GM23338 (cell line): Measurements from ENCODE around the gene SIK2. TPM values are rescaled to one million over a fixed set of nuclear protein-coding genes. Genes with fewer than 3 reads are reported as not detected.

Experiments used
- ATAC-seq: fragments of 200-7000 bp; cut with Tn5 transposase; 3 replicates; pipeline ENCODE4 v1.9.1; 2020
- DNase-seq: peaks from one replicate; pipeline ENCODE4 v3.0.0-alpha.2; 2015; ENCODE audit warnings: low spot score
- H2AFZ ChIP-seq: fragments of 200-600 bp; sonication (generic); 2 replicates; pipeline ENCODE4 v1.8.0; 2016; ENCODE audit warnings: antibody characterized with exemption, mild to moderate bottlenecking, moderate library complexity
- H3F3A ChIP-seq: fragments of 200-600 bp; sonication (generic); replicated peaks from 2 replicates; pipeline ENCODE4 v1.8.0; 2017; ENCODE audit warnings: antibody characterized with exemption, mixed run types, low read depth
- H3K27ac ChIP-seq: fragments of 200-600 bp; sonication (generic); 2 replicates; pipeline ENCODE4 v1.6.1; 2016; ENCODE audit warnings: low read depth
- H3K27me3 ChIP-seq: fragments of 200-600 bp; sonication (generic); 2 replicates; pipeline ENCODE4 v1.8.0; 2016; ENCODE audit warnings: mild to moderate bottlenecking, mixed run types, moderate library complexity; ENCODE audit not compliant: insufficient read depth
- H3K36me3 ChIP-seq: fragments of 200-600 bp; sonication (generic); 2 replicates; pipeline ENCODE4 v1.8.0; 2016; ENCODE audit warnings: mild to moderate bottlenecking; ENCODE audit not compliant: insufficient read depth
- H3K4me1 ChIP-seq: fragments of 200-600 bp; sonication (generic); 2 replicates; pipeline ENCODE4 v1.8.0; 2016; ENCODE audit warnings: mild to moderate bottlenecking, moderate library complexity; ENCODE audit not compliant: insufficient read depth
- H3K4me2 ChIP-seq: fragments of 200-600 bp; sonication (generic); 2 replicates; pipeline ENCODE4 v1.7.1; 2017; ENCODE audit warnings: mixed run types
- H3K4me3 ChIP-seq: fragments of 200-600 bp; sonication (generic); 2 replicates; pipeline ENCODE4 v1.6.1; 2016; ENCODE audit warnings: mixed run types
- H3K79me2 ChIP-seq: fragments of 200-600 bp; sonication (generic); replicated peaks from 2 replicates; pipeline ENCODE4 v1.8.0; 2017; ENCODE audit warnings: mild to moderate bottlenecking; ENCODE audit not compliant: insufficient read depth
- H3K9me2 ChIP-seq: fragments of 200-600 bp; sonication (generic); 2 replicates; pipeline ENCODE4 v1.8.0; 2017; ENCODE audit not compliant: insufficient read depth
- H4K20me1 ChIP-seq: fragments of 200-600 bp; sonication (generic); replicated peaks from 2 replicates; pipeline ENCODE4 v1.8.0; 2017; ENCODE audit warnings: mild to moderate bottlenecking; ENCODE audit not compliant: insufficient read depth
- H3K27ac Mint-ChIP-seq: 2 replicates; pipeline ENCODE4 v1.8.0; 2020; ENCODE audit warnings: inconsistent platforms, mild to moderate bottlenecking, moderate library complexity, mixed read lengths
- H3K27me3 Mint-ChIP-seq: 3 replicates; pipeline ENCODE4 v1.8.0; 2022; ENCODE audit warnings: low read depth, mild to moderate bottlenecking, moderate library complexity, mixed read lengths, inconsistent platforms; ENCODE audit not compliant: insufficient read depth, poor library complexity
- H3K36me3 Mint-ChIP-seq: 3 replicates; pipeline ENCODE4 v1.8.0; 2021; ENCODE audit warnings: low read depth, mild to moderate bottlenecking, inconsistent platforms, moderate library complexity, mixed read lengths
- H3K4me1 Mint-ChIP-seq: 3 replicates; pipeline ENCODE4 v1.8.0; 2020; ENCODE audit warnings: mild to moderate bottlenecking, inconsistent platforms, mixed read lengths
- H3K4me3 Mint-ChIP-seq: 3 replicates; pipeline ENCODE4 v1.8.0; 2021; ENCODE audit warnings: moderate library complexity, mild to moderate bottlenecking, inconsistent platforms, mixed read lengths
- H3K9me3 Mint-ChIP-seq: 3 replicates; pipeline ENCODE4 v1.8.0; 2020; ENCODE audit warnings: moderate library complexity, mild to moderate bottlenecking, inconsistent platforms, mixed read lengths
- CREB1 ChIP-seq: fragments of 250-450 bp; sonication (Bioruptor Pico); IDR thresholded peaks from 2 replicates; pipeline ENCODE4 v1.5.0; 2020; ENCODE audit warnings: low read depth, mild to moderate bottlenecking, moderate library complexity
- EZH2phosphoT487 ChIP-seq: fragments of 200-600 bp; sonication (generic); IDR thresholded peaks from one replicate; pipeline ENCODE4 v1.8.1; 2018; ENCODE audit warnings: antibody characterized with exemption; ENCODE audit not compliant: unreplicated experiment
- NANOG ChIP-seq: IDR thresholded peaks from 2 replicates; pipeline ENCODE4 v1.6.1; 2016; ENCODE audit warnings: antibody characterized with exemption, borderline replicate concordance
- STAT1 ChIP-seq: IDR thresholded peaks from one replicate; pipeline ENCODE4 v1.6.1; 2016; ENCODE audit warnings: antibody characterized with exemption; ENCODE audit not compliant: unreplicated experiment
- polyA plus RNA-seq: library from polyadenylated mRNA; unstranded; fragments of >200 nt; fragmentation: Nextera tagmentation; extraction: Ambion mirVana; gene quantifications from 2 replicates; pipeline ENCODE4 v1.2.1, GENCODE V29; 2016
- total RNA-seq: library from RNA; depleted of rRNA; stranded (reverse); fragments of >200 nt; shearing (Covaris generic); gene quantifications from 2 replicates; pipeline ENCODE4 v1.2.3, GENCODE V29; 2014
- TF ChIP-seq, protein P1 (sequence below): IDR thresholded peaks from 2 replicates; pipeline ENCODE4 v1.6.1; 2016; ENCODE audit warnings: antibody characterized with exemption
- TF ChIP-seq, protein P2 (sequence below), 2 experiments: fragments of 200-600 bp in 1 of 2; sonication (generic) in 1 of 2; conservative IDR thresholded peaks; 2 replicates each; pipeline versions ENCODE4 v1.5.1 to v1.6.1; 2016 to 2017; ENCODE audit warnings: antibody characterized with exemption in 2 of 2, low read depth in 2 of 2, mild to moderate bottlenecking in 2 of 2, moderate library complexity in 1 of 2

The SIK2 gene
- total and polyA plus RNA-seq, 2 experiments from 2014 or later: 2.3 to 6.7 TPM

DNA sequence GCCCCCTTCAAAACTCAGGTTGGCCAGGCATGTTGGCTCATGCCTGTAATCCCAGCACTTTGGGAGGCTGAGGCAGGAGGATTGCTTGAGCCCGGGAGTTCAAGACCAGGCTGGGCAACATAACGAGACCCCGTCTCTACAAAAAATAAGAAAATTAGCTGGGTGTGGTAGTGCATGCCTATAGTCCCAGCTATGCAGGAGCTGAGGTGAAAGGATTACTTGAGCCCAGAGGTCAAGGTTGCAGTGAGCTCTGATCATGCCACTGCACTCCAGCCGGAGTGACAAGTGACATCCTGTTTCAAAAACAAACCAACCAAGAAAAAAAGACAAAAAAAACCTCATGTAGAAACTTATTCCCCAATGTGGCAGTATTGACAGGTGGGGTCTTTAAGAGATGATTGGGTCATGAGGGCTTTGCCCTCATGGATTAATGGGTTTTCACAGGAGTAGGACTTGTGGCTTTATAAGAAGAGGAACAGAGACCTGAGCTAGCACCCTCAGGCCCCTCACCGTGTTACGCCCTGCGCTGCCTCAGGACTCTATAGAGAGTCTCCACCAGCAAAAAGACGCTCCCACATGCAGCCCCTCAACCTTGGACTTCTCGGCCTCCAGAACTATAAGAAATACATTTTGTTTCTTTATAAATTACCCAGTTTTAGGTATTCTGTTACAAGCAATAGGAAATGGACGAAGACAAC is 39.4 kb upstream of the SIK2 start:
- no peaks in the 10 kb centered on the region for H3K9me2 ChIP-seq
- no peak overlapping the region for H2AFZ ChIP-seq
- H3K79me2 ChIP-seq: no peaks in the 10 kb centered on the region
- H3K36me3 ChIP-seq: no peaks in the 10 kb centered on the region
- peaks cover 54% of the 10 kb centered on the region for H3K4me1 ChIP-seq
- H4K20me1 ChIP-seq: no peaks in the 10 kb centered on the region
- Mint-ChIP-seq H3K4me1 (peaks cover 38% of the 10 kb centered on the region), H3K27ac (peak overlapping the region; percentile 53; the same call in 1 of the 2 replicates), H3K36me3 (no peaks in the 10 kb centered on the region), H3K4me3 (no peak overlapping the region), H3K9me3 (no peaks in the 10 kb centered on the region), H3K27me3 (peaks cover 10% of the 10 kb centered on the region)
- TF ChIP-seq, protein P1, sequence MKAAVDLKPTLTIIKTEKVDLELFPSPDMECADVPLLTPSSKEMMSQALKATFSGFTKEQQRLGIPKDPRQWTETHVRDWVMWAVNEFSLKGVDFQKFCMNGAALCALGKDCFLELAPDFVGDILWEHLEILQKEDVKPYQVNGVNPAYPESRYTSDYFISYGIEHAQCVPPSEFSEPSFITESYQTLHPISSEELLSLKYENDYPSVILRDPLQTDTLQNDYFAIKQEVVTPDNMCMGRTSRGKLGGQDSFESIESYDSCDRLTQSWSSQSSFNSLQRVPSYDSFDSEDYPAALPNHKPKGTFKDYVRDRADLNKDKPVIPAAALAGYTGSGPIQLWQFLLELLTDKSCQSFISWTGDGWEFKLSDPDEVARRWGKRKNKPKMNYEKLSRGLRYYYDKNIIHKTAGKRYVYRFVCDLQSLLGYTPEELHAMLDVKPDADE: no peak
- TF ChIP-seq NANOG (no peak), STAT1 (no peak), CREB1 (CRISPR knock-in tag) (no peak)
- ATAC-seq (no peak), DNase-seq (no peak)
- H3K4me2 ChIP-seq: 0 out of 2 replicates have a peak overlapping the region, but pooled peaks have one; percentile 15
- no peaks in the 10 kb centered on the region for H3F3A ChIP-seq
- peak overlapping the region; percentile 75 for H3K27ac ChIP-seq
- no peaks in the 10 kb centered on the region for H3K27me3 ChIP-seq
- H3K4me3 ChIP-seq: no peak overlapping the region

DNA sequence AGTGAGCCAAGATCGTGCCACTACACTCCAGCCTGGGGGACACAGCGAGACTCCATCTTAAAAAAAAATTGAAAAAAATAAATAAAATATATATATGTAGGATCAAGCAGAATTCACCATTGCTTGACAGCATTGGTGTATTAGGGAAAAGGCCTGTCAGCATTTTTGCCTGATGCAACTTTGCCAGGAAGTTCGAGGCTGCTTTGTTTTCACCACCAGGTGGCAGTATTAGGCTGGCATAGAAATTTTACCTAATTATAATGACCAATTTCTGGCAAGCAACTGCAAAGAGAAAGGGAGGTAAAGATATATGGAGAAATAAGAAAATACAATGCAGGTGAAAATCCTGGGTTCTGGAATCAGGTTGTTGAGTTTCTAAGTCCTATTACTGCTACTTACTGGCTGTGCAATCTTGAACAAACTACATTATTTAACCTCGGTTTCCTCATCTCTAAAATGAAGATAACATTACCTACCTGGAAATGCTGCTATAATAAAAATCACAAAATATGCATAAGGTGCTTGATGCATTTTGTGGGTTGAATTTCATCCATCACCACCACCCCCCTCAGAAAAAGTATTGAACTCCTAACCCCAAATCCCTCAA is 37.0 kb upstream of the SIK2 start:
- peak overlapping the region; percentile 86 for H3K27ac Mint-ChIP-seq
- H3K27me3 ChIP-seq: no peaks in the 10 kb centered on the region
- TF ChIP-seq, protein P2, sequence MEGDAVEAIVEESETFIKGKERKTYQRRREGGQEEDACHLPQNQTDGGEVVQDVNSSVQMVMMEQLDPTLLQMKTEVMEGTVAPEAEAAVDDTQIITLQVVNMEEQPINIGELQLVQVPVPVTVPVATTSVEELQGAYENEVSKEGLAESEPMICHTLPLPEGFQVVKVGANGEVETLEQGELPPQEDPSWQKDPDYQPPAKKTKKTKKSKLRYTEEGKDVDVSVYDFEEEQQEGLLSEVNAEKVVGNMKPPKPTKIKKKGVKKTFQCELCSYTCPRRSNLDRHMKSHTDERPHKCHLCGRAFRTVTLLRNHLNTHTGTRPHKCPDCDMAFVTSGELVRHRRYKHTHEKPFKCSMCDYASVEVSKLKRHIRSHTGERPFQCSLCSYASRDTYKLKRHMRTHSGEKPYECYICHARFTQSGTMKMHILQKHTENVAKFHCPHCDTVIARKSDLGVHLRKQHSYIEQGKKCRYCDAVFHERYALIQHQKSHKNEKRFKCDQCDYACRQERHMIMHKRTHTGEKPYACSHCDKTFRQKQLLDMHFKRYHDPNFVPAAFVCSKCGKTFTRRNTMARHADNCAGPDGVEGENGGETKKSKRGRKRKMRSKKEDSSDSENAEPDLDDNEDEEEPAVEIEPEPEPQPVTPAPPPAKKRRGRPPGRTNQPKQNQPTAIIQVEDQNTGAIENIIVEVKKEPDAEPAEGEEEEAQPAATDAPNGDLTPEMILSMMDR (conservative IDR thresholded peaks at IDR 0.05; ENCODE audit: low read depth in 2 of 2): peak; percentile 84 to 88
- no peak for TF ChIP-seq EZH2phosphoT487
- no peaks in the 10 kb centered on the region for H3K9me2 ChIP-seq
- H3K36me3 ChIP-seq: no peaks in the 10 kb centered on the region
- H4K20me1 ChIP-seq: no peaks in the 10 kb centered on the region
- H3K27ac ChIP-seq: 0 out of 2 replicates have a peak overlapping the region, but pooled peaks have one; percentile 52
- no peaks in the 10 kb centered on the region for H3F3A ChIP-seq
- peaks cover 50% of the 10 kb centered on the region for H3K4me1 ChIP-seq
- H3K79me2 ChIP-seq: no peaks in the 10 kb centered on the region
- H3K36me3 Mint-ChIP-seq: no peaks in the 10 kb centered on the region
- no peak overlapping the region for H3K4me3 ChIP-seq
- H3K4me2 ChIP-seq: no peak overlapping the region
- no peak overlapping the region for H3K4me3 Mint-ChIP-seq
- no peak overlapping the region for H2AFZ ChIP-seq
- peaks cover 35% of the 10 kb centered on the region for H3K4me1 Mint-ChIP-seq
- ATAC-seq: peak; percentile 16; the same call in 2 of the 3 replicates
- H3K9me3 Mint-ChIP-seq: no peaks in the 10 kb centered on the region
- peak; percentile 87 for DNase-seq
- peaks cover 10% of the 10 kb centered on the region for H3K27me3 Mint-ChIP-seq
